HS-5 (cell line): Measurements from ENCODE around the gene MXRA7.
"Not testable (repeated sequence)": the region's sequence is repeated elsewhere in the genome, so short reads cannot be mapped to it uniquely, and the experiment has no call there.

Experiments used
- DNase-seq: peaks from one replicate; pipeline ENCODE4 v3.0.0-alpha.2; 2012; ENCODE audit warnings: low read depth

The MXRA7 gene

GRCh38 chr17:76643553-76644148 is 67.1 kb downstream of the MXRA7 start, which contains the start of gene ST6GALNAC1:
ST6GALNAC1 (minus strand) TSS chr17:76643757; CDS start chr17:76643638, 119 bp downstream.
- no peak for DNase-seq

GRCh38 chr17:76642994-76643393 is 67.8 kb downstream of the MXRA7 start:
- DNase-seq, result no peak

- DNase-seq, result no peak
These were observed 68.7 kb downstream of the MXRA7 start for GRCh38 chr17:76642032-76642561.

DNA sequence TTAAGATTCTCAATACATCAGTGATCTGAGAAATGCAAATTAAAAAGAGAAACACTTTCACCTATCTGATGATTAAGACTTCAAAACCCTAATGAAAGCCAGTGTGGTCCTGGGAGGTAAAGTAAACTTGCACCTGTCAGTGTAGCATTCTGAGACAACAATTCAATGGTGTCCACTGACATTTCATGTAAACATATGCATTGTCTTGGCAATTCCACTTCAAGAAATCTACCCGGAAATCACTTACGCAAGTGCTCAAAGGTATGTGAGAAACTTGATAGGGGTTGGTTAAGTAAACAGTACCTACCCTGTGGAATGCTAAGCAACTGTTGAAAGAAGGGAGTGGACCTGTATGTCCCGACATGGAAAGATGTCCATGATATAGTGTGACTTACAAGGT is 69.3 kb downstream of the MXRA7 start:
- no peak for DNase-seq

- no peak for DNase-seq
These were observed 70.0 kb downstream of the MXRA7 start for GRCh38 chr17:76640550-76641380.

DNA sequence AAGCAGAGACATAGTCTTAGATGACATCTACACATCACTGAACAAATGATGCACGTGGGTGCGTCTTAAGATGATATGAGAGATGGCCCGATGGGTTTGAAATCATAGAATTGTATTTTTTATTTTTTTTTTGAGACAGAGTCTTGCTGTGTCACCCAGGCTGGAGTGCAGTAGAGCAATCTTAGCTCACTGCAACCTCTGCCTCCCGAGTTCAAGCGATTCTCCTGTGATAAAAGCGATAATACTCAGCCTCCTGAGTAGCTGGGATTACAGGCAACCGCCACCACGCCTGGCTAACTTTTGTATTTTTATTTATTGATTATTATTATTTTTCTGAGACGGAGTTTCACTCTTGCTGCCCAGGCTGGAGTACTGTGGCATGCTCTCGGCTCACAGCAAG is 72.5 kb downstream of the MXRA7 start:
- DNase-seq, result no peak

DNA sequence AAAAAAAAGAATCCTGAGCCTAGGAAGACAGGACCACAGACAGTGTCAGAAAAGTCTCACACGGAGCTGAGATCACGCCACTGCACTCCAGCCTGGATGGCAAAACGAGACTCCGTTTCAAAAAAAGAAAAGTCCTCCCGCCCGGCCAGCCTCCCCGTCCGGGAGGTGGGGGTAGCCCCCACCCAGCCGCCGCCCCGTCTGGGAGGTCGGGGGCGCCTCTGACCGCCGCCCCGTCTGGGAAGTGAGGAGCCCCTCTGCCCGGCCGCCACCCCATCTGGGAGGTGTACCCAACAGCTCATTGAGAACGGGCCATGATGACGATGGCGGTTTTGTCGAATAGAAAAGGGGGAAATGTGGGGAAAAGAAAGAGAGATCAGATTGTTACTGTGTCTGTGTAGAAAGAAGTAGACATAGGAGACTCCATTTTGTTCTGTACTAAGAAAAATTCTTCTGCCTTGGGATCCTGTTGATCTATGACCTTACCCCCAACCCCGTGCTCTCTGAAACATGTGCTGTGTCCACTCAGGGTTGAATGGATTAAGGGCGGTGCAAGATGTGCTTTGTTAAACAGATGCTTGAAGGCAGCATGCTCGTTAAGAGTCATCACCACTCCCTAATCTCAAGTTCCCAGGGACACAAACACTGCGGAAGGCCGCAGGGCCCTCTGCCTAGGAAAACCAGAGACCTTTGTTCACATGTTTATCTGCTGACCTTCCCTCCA is 74.1 kb downstream of the MXRA7 start:
- DNase-seq, result not testable (repeated sequence)

DNA sequence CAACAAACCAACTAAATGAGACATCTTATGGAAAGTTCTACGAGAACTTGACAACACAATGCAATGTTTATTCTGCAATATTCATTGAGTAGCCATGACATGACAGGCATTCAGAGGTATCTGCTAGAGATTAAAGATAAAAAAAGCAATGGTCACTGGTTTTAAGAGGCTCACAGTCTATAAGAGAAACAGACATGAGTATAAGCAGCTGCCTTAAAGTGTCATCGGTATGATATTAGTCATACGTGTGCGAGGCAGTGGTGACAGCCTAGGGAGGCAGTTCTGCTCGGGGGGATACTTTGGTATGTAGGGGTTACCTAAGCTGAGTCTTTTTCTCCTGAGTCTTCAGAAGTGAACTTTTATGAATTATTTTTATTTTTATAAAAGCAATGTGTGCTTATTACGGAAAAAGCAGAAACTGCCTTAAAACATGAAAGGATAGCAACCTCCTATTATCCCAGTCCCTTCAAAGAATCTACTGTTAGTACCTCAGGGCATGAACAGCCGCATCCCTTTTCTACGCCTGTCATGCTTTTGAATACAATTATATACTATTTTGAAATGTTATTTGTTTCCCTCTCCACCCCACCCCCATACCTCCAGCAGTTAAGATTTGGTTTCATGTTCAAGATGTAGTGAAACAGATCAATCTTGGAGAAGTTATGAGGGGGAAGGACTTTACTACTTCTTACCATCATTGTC is 75.0 kb downstream of the MXRA7 start:
- DNase-seq, result no peak

- no peak for DNase-seq
These were observed 75.7 kb downstream of the MXRA7 start for GRCh38 chr17:76635039-76635438.

- DNase-seq, result no peak
These were observed 77.0 kb downstream of the MXRA7 start for GRCh38 chr17:76633628-76634328.

DNA sequence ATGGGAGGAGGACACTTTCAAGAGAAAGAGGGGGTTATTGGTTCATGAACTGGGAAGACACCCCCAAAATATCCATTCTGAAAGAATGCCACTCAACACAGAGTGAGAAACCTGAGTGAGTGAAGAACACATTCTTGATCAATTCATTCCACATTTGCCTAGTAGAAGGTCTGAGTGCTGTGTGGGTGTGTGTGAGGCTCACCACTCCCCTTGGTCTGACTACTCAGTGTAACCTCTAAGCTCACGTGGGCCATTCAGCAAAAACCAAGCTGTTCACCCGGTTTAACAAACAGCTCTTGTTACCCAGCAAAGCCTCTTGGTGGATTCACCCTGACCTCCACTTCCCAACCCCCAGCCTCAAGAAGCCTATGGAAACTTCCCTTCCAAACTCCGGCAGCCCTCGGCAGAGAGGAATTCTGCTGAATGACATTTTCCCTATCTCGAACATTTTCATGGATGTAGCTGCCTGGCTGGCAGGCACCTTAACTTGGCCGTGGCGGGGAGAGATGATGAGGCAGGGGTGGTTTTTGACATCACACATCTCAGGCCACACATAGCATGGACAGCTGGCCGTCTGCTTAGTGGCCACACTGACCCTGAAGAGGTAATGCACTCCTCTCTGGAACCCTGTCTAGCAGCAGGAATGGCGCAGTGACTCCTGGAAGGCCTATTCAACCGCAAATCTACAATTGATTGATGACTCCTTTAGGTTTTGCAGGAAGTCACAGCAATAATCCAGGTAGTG is 78.8 kb downstream of the MXRA7 start:
- DNase-seq, result no peak

GRCh38 chr17:76630151-76630550 is 80.6 kb downstream of the MXRA7 start:
- DNase-seq, result no peak
